ENCODE data around the gene ENSA.
"Not testable (repeated sequence)": the region's sequence is repeated elsewhere in the genome, so short reads cannot be mapped to it uniquely, and the experiment has no call there.

DNA sequence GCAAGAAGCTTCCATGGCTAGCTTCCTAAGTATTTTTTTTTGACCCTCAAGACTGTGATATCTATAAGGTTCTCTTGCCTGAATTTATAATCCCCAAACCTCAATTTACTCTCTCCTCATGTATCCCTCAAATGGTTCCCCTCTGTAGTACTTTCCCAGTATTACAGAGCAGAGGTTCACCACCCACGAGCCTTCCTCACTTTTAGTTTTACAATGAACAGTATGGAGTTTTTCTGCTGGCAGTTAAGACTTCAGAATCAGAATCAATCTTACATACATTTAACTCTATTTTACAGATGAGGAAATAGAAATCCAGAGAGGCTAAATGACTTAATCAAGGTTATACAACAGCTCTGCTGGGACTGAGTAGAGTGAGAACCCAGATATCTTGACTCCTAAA is 4.9 kb downstream of the ENSA start:
- not testable (repeated sequence) for TF ChIP-seq TAF1 (conservative IDR thresholded peaks at IDR 0.05); RAD21 (IDR thresholded peaks at IDR 0.05); GABPA (IDR thresholded peaks at IDR 0.05 in 1 of 2, conservative IDR thresholded peaks at IDR 0.05 in 1 of 2)
- TF ChIP-seq, protein P1, sequence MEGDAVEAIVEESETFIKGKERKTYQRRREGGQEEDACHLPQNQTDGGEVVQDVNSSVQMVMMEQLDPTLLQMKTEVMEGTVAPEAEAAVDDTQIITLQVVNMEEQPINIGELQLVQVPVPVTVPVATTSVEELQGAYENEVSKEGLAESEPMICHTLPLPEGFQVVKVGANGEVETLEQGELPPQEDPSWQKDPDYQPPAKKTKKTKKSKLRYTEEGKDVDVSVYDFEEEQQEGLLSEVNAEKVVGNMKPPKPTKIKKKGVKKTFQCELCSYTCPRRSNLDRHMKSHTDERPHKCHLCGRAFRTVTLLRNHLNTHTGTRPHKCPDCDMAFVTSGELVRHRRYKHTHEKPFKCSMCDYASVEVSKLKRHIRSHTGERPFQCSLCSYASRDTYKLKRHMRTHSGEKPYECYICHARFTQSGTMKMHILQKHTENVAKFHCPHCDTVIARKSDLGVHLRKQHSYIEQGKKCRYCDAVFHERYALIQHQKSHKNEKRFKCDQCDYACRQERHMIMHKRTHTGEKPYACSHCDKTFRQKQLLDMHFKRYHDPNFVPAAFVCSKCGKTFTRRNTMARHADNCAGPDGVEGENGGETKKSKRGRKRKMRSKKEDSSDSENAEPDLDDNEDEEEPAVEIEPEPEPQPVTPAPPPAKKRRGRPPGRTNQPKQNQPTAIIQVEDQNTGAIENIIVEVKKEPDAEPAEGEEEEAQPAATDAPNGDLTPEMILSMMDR (IDR thresholded peaks at IDR 0.05; ENCODE audit: low read depth, low read length, missing input control): not testable (repeated sequence)
- TF ChIP-seq, protein P2, sequence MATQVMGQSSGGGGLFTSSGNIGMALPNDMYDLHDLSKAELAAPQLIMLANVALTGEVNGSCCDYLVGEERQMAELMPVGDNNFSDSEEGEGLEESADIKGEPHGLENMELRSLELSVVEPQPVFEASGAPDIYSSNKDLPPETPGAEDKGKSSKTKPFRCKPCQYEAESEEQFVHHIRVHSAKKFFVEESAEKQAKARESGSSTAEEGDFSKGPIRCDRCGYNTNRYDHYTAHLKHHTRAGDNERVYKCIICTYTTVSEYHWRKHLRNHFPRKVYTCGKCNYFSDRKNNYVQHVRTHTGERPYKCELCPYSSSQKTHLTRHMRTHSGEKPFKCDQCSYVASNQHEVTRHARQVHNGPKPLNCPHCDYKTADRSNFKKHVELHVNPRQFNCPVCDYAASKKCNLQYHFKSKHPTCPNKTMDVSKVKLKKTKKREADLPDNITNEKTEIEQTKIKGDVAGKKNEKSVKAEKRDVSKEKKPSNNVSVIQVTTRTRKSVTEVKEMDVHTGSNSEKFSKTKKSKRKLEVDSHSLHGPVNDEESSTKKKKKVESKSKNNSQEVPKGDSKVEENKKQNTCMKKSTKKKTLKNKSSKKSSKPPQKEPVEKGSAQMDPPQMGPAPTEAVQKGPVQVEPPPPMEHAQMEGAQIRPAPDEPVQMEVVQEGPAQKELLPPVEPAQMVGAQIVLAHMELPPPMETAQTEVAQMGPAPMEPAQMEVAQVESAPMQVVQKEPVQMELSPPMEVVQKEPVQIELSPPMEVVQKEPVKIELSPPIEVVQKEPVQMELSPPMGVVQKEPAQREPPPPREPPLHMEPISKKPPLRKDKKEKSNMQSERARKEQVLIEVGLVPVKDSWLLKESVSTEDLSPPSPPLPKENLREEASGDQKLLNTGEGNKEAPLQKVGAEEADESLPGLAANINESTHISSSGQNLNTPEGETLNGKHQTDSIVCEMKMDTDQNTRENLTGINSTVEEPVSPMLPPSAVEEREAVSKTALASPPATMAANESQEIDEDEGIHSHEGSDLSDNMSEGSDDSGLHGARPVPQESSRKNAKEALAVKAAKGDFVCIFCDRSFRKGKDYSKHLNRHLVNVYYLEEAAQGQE (IDR thresholded peaks at IDR 0.05): not testable (repeated sequence)
- TF ChIP-seq, protein P3, sequence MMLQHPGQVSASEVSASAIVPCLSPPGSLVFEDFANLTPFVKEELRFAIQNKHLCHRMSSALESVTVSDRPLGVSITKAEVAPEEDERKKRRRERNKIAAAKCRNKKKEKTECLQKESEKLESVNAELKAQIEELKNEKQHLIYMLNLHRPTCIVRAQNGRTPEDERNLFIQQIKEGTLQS (IDR thresholded peaks at IDR 0.05): not testable (repeated sequence)
- TF ChIP-seq, protein P4, sequence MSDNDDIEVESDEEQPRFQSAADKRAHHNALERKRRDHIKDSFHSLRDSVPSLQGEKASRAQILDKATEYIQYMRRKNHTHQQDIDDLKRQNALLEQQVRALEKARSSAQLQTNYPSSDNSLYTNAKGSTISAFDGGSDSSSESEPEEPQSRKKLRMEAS (IDR thresholded peaks at IDR 0.05): not testable (repeated sequence)
